Breast epithelium (tissue), 4 donors: ENCODE measurements around the gene FAM24A. TPM values are rescaled to one million over a fixed set of nuclear protein-coding genes. Genes with fewer than 3 reads are reported as not detected.

Experiments
- DNase-seq, 2 donors: peaks; one replicate each; pipeline ENCODE4 v3.0.0-alpha.2; 2019; ENCODE audit warnings: low spot score in 2 of 2
- H3K27ac ChIP-seq, 2 donors: fragments of 200-600 bp; sonication (generic) in 1 of 2; one replicate each; pipeline ENCODE4 v1.5.1; 2016 to 2019; ENCODE audit warnings: mild to moderate bottlenecking in 1 of 2
- H3K27me3 ChIP-seq, 2 donors: fragments of 200-600 bp; sonication (generic) in 1 of 2; one replicate each; pipeline versions ENCODE4 v1.5.1 to v1.6.0; 2017 to 2019; ENCODE audit warnings: control low read depth in 1 of 2, mild to moderate bottlenecking in 1 of 2
- H3K36me3 ChIP-seq: fragments of 200-600 bp; one replicate; pipeline ENCODE4 v1.5.1; 2019
- H3K4me1 ChIP-seq, 2 donors: fragments of 200-600 bp; sonication (generic); one replicate each; pipeline ENCODE4 v1.5.1; 2016 to 2019; ENCODE audit warnings: control low read depth in 1 of 2
- H3K4me3 ChIP-seq, 3 donors: fragments of 200-600 bp; sonication (generic); 1 replicate in 2 of 3; 2 replicates in 1 of 3; pipeline ENCODE4 v1.5.1; 2016 to 2019; ENCODE audit warnings: mild to moderate bottlenecking in 3 of 3, moderate library complexity in 2 of 3
- H3K9me3 ChIP-seq, 2 donors: fragments of 200-600 bp; sonication (generic) in 1 of 2; one replicate each; pipeline ENCODE4 v1.5.1; 2016 to 2019; ENCODE audit warnings: control low read depth in 1 of 2
- CTCF ChIP-seq, 3 donors: fragments of 450-650 bp; IDR thresholded peaks; one replicate each; pipeline ENCODE4 v1.5.1; 2016 to 2017; ENCODE audit warnings: antibody characterized with exemption in 3 of 3, mild to moderate bottlenecking in 3 of 3, moderate library complexity in 3 of 3
- POLR2A ChIP-seq: fragments of 450-650 bp; IDR thresholded peaks from one replicate; pipeline ENCODE4 v1.6.1; 2016; ENCODE audit warnings: antibody characterized with exemption, mild to moderate bottlenecking, moderate library complexity
- POLR2AphosphoS5 ChIP-seq, 3 donors: sonication (generic); formaldehyde crosslinking; IDR thresholded peaks; one replicate each; pipeline ENCODE4 v1.6.1; 2017; ENCODE audit warnings: antibody characterized with exemption in 3 of 3
- intact Hi-C: fragments of 100-400 bp; cut with DNase I; formaldehyde crosslinking; loops from one replicate; pipeline ENCODE4 v1.15.1; 2023; ENCODE audit warnings: low total_unique reads
- total RNA-seq, 3 donors: library from RNA; depleted of rRNA; stranded (reverse); fragments of >200 nt; gene quantifications; one replicate each; pipeline ENCODE4 v1.1.0, GENCODE V29; 2016

The FAM24A gene
- total RNA-seq, 3 donors from 2014 or later: not detected

- H3K9me3 ChIP-seq: no peaks in the 10 kb centered on the region
- H3K4me3 ChIP-seq: no peak overlapping the region
- TF ChIP-seq CTCF (IDR thresholded peaks at IDR 0.05): no peak
- TF ChIP-seq POLR2A: no peak
- TF ChIP-seq POLR2AphosphoS5 (IDR thresholded peaks at IDR 0.05): no peak
- no peak for DNase-seq
- H3K4me1 ChIP-seq: no peaks in the 10 kb centered on the region
- no peak overlapping the region for H3K27ac ChIP-seq
- intact Hi-C loops: no loop called here
- no peaks in the 10 kb centered on the region for H3K36me3 ChIP-seq
- no peaks in the 10 kb centered on the region for H3K27me3 ChIP-seq
Measured at GRCh38 chr10:122930140-122930539, 19.7 kb downstream of the FAM24A start.

- intact Hi-C loops: no loop called here
- no peak for TF ChIP-seq POLR2A
- TF ChIP-seq CTCF (IDR thresholded peaks at IDR 0.05): no peak
- no peak for TF ChIP-seq POLR2AphosphoS5 (IDR thresholded peaks at IDR 0.05)
- H3K9me3 ChIP-seq: no peaks in the 10 kb centered on the region
- H3K4me1 ChIP-seq: no peaks in the 10 kb centered on the region
- H3K36me3 ChIP-seq: no peaks in the 10 kb centered on the region
- no peaks in the 10 kb centered on the region for H3K27me3 ChIP-seq
- H3K27ac ChIP-seq: no peak overlapping the region
- DNase-seq: no peak
- H3K4me3 ChIP-seq: no peak overlapping the region
Measured at GRCh38 chr10:122931088-122931906, 20.9 kb downstream of the FAM24A start.

GRCh38 chr10:122939133-122939855 lies 28.9 kb downstream of the FAM24A start:
- Histone ChIP-seq H3K27ac (no peak overlapping the region), H3K9me3 (no peaks in the 10 kb centered on the region), H3K4me3 (no peak overlapping the region), H3K36me3 (peaks cover 9% of the 10 kb centered on the region), H3K27me3 (no peaks in the 10 kb centered on the region), H3K4me1 (no peaks in the 10 kb centered on the region)
- no peak for DNase-seq
- intact Hi-C loops: no loop called here
- TF ChIP-seq POLR2A: no peak
- TF ChIP-seq CTCF (IDR thresholded peaks at IDR 0.05): no peak
- TF ChIP-seq POLR2AphosphoS5 (IDR thresholded peaks at IDR 0.05): no peak

GRCh38 chr10:122939856-122940543 lies 29.6 kb downstream of the FAM24A start:
- intact Hi-C loops: no loop called here
- no peaks in the 10 kb centered on the region for H3K9me3 ChIP-seq
- no peak for DNase-seq
- no peaks in the 10 kb centered on the region for H3K4me1 ChIP-seq
- no peak overlapping the region for H3K4me3 ChIP-seq
- H3K27me3 ChIP-seq: no peaks in the 10 kb centered on the region
- no peak for TF ChIP-seq POLR2AphosphoS5 (IDR thresholded peaks at IDR 0.05)
- TF ChIP-seq CTCF (IDR thresholded peaks at IDR 0.05): no peak
- no peak for TF ChIP-seq POLR2A
- H3K27ac ChIP-seq: no peak overlapping the region
- peaks cover 9% of the 10 kb centered on the region for H3K36me3 ChIP-seq
